ENCODE measurements around the gene SIL1.
"Not testable (repeated sequence)": the region's sequence is repeated elsewhere in the genome, so short reads cannot be mapped to it uniquely, and the experiment has no call there.

SIL1 gene

GRCh38 chr5:139223481-139223880 lies 25.3 kb upstream of the SIL1 start:
- H3K9me3 ChIP-seq (ENCODE audit: control insufficient read depth in 5 of 5, low read length in 5 of 5): no peaks in the 10 kb centered on the region
- no peak overlapping the region for H3K4me3 ChIP-seq (ENCODE audit: low read depth in 1 of 5, low read length in 5 of 5)
- no peaks in the 10 kb centered on the region for H3K36me3 ChIP-seq (ENCODE audit: control insufficient read depth in 5 of 5, insufficient read depth in 5 of 5, low read length in 5 of 5)
- H3K27me3 ChIP-seq (ENCODE audit: control insufficient read depth in 5 of 5, insufficient read depth in 4 of 5, low read length in 5 of 5): no peaks in the 10 kb centered on the region
- H3K9ac ChIP-seq (ENCODE audit: low read length in 5 of 5): no peak overlapping the region
- H3K27ac ChIP-seq (ENCODE audit: low read depth, low read length): no peak overlapping the region
- peaks cover 0 to 6% (median 0%) of the 10 kb centered on the region in 5 donors for H3K4me1 ChIP-seq (ENCODE audit: control insufficient read depth in 5 of 5, insufficient read depth in 5 of 5, low read length in 5 of 5)

- no peaks in the 10 kb centered on the region for H3K36me3 ChIP-seq (ENCODE audit: control insufficient read depth in 5 of 5, insufficient read depth in 5 of 5, low read length in 5 of 5)
- no peaks in the 10 kb centered on the region for H3K9me3 ChIP-seq (ENCODE audit: control insufficient read depth in 5 of 5, low read length in 5 of 5)
- no peaks in the 10 kb centered on the region for H3K27me3 ChIP-seq (ENCODE audit: control insufficient read depth in 5 of 5, insufficient read depth in 4 of 5, low read length in 5 of 5)
- H3K9ac ChIP-seq (ENCODE audit: low read length in 5 of 5): no peak overlapping the region
- H3K4me3 ChIP-seq (ENCODE audit: low read depth in 1 of 5, low read length in 5 of 5): no peak overlapping the region
- no peaks in the 10 kb centered on the region for H3K4me1 ChIP-seq (ENCODE audit: control insufficient read depth in 5 of 5, insufficient read depth in 5 of 5, low read length in 5 of 5)
- no peak overlapping the region for H3K27ac ChIP-seq (ENCODE audit: low read depth, low read length)
These were observed 24.2 kb upstream of the SIL1 start for GRCh38 chr5:139222346-139222745.

- H3K27ac ChIP-seq (ENCODE audit: low read depth, low read length); H3K9ac ChIP-seq (ENCODE audit: low read length in 5 of 5); H3K36me3 ChIP-seq (ENCODE audit: control insufficient read depth in 5 of 5, insufficient read depth in 5 of 5, low read length in 5 of 5); H3K4me1 ChIP-seq (ENCODE audit: control insufficient read depth in 5 of 5, insufficient read depth in 5 of 5, low read length in 5 of 5); H3K27me3 ChIP-seq (ENCODE audit: control insufficient read depth in 5 of 5, insufficient read depth in 4 of 5, low read length in 5 of 5); H3K9me3 ChIP-seq (ENCODE audit: control insufficient read depth in 5 of 5, low read length in 5 of 5); H3K4me3 ChIP-seq (ENCODE audit: low read depth in 1 of 5, low read length in 5 of 5): not testable (repeated sequence)
These were observed 19.9 kb upstream of the SIL1 start for GRCh38 chr5:139218038-139218437.

GRCh38 chr5:139215107-139215975 lies 17.2 kb upstream of the SIL1 start:
- Histone ChIP-seq H3K27me3 (ENCODE audit: control insufficient read depth in 5 of 5, insufficient read depth in 4 of 5, low read length in 5 of 5) (no peaks in the 10 kb centered on the region), H3K27ac (ENCODE audit: low read depth, low read length) (no peak overlapping the region), H3K4me1 (ENCODE audit: control insufficient read depth in 5 of 5, insufficient read depth in 5 of 5, low read length in 5 of 5) (no peaks in the 10 kb centered on the region), H3K9ac (ENCODE audit: low read length in 5 of 5) (no peak overlapping the region), H3K4me3 (ENCODE audit: low read depth in 1 of 5, low read length in 5 of 5) (no peak overlapping the region), H3K36me3 (ENCODE audit: control insufficient read depth in 5 of 5, insufficient read depth in 5 of 5, low read length in 5 of 5) (no peaks in the 10 kb centered on the region), H3K9me3 (ENCODE audit: control insufficient read depth in 5 of 5, low read length in 5 of 5) (no peaks in the 10 kb centered on the region)

GRCh38 chr5:139214646-139215045 lies 16.5 kb upstream of the SIL1 start:
- H3K4me3 ChIP-seq (ENCODE audit: low read depth in 1 of 5, low read length in 5 of 5): no peak overlapping the region
- H3K9ac ChIP-seq (ENCODE audit: low read length in 5 of 5): no peak overlapping the region
- no peaks in the 10 kb centered on the region for H3K9me3 ChIP-seq (ENCODE audit: control insufficient read depth in 5 of 5, low read length in 5 of 5)
- no peaks in the 10 kb centered on the region for H3K4me1 ChIP-seq (ENCODE audit: control insufficient read depth in 5 of 5, insufficient read depth in 5 of 5, low read length in 5 of 5)
- H3K36me3 ChIP-seq (ENCODE audit: control insufficient read depth in 5 of 5, insufficient read depth in 5 of 5, low read length in 5 of 5): no peaks in the 10 kb centered on the region
- H3K27me3 ChIP-seq (ENCODE audit: control insufficient read depth in 5 of 5, insufficient read depth in 4 of 5, low read length in 5 of 5): no peaks in the 10 kb centered on the region
- H3K27ac ChIP-seq (ENCODE audit: low read depth, low read length): no peak overlapping the region

GRCh38 chr5:139212906-139213305 lies 14.7 kb upstream of the SIL1 start:
- no peaks in the 10 kb centered on the region for H3K4me1 ChIP-seq (ENCODE audit: control insufficient read depth in 5 of 5, insufficient read depth in 5 of 5, low read length in 5 of 5)
- H3K27ac ChIP-seq (ENCODE audit: low read depth, low read length): no peak overlapping the region
- no peaks in the 10 kb centered on the region for H3K27me3 ChIP-seq (ENCODE audit: control insufficient read depth in 5 of 5, insufficient read depth in 4 of 5, low read length in 5 of 5)
- no peaks in the 10 kb centered on the region for H3K36me3 ChIP-seq (ENCODE audit: control insufficient read depth in 5 of 5, insufficient read depth in 5 of 5, low read length in 5 of 5)
- no peak overlapping the region for H3K9ac ChIP-seq (ENCODE audit: low read length in 5 of 5)
- H3K9me3 ChIP-seq (ENCODE audit: control insufficient read depth in 5 of 5, low read length in 5 of 5): no peaks in the 10 kb centered on the region
- no peak overlapping the region for H3K4me3 ChIP-seq (ENCODE audit: low read depth in 1 of 5, low read length in 5 of 5)

- H3K27ac ChIP-seq (ENCODE audit: low read depth, low read length): no peak overlapping the region
- no peaks in the 10 kb centered on the region for H3K27me3 ChIP-seq (ENCODE audit: control insufficient read depth in 5 of 5, insufficient read depth in 4 of 5, low read length in 5 of 5)
- no peaks in the 10 kb centered on the region for H3K9me3 ChIP-seq (ENCODE audit: control insufficient read depth in 5 of 5, low read length in 5 of 5)
- no peaks in the 10 kb centered on the region for H3K4me1 ChIP-seq (ENCODE audit: control insufficient read depth in 5 of 5, insufficient read depth in 5 of 5, low read length in 5 of 5)
- H3K4me3 ChIP-seq (ENCODE audit: low read depth in 1 of 5, low read length in 5 of 5): no peak overlapping the region
- no peak overlapping the region for H3K9ac ChIP-seq (ENCODE audit: low read length in 5 of 5)
- no peaks in the 10 kb centered on the region for H3K36me3 ChIP-seq (ENCODE audit: control insufficient read depth in 5 of 5, insufficient read depth in 5 of 5, low read length in 5 of 5)
These were observed 14.3 kb upstream of the SIL1 start for GRCh38 chr5:139212486-139212885.

GRCh38 chr5:139210585-139210984 lies 12.4 kb upstream of the SIL1 start:
- no peak overlapping the region for H3K4me3 ChIP-seq (ENCODE audit: low read depth in 1 of 5, low read length in 5 of 5)
- no peaks in the 10 kb centered on the region for H3K4me1 ChIP-seq (ENCODE audit: control insufficient read depth in 5 of 5, insufficient read depth in 5 of 5, low read length in 5 of 5)
- H3K9ac ChIP-seq (ENCODE audit: low read length in 5 of 5): no peak overlapping the region
- H3K36me3 ChIP-seq (ENCODE audit: control insufficient read depth in 5 of 5, insufficient read depth in 5 of 5, low read length in 5 of 5): no peaks in the 10 kb centered on the region
- no peaks in the 10 kb centered on the region for H3K27me3 ChIP-seq (ENCODE audit: control insufficient read depth in 5 of 5, insufficient read depth in 4 of 5, low read length in 5 of 5)
- H3K9me3 ChIP-seq (ENCODE audit: control insufficient read depth in 5 of 5, low read length in 5 of 5): no peaks in the 10 kb centered on the region
- no peak overlapping the region for H3K27ac ChIP-seq (ENCODE audit: low read depth, low read length)

- Histone ChIP-seq H3K36me3 (ENCODE audit: control insufficient read depth in 5 of 5, insufficient read depth in 5 of 5, low read length in 5 of 5) (no peaks in the 10 kb centered on the region), H3K9me3 (ENCODE audit: control insufficient read depth in 5 of 5, low read length in 5 of 5) (no peaks in the 10 kb centered on the region), H3K9ac (ENCODE audit: low read length in 5 of 5) (no peak overlapping the region), H3K27ac (ENCODE audit: low read depth, low read length) (no peak overlapping the region), H3K27me3 (ENCODE audit: control insufficient read depth in 5 of 5, insufficient read depth in 4 of 5, low read length in 5 of 5) (no peaks in the 10 kb centered on the region), H3K4me3 (ENCODE audit: low read depth in 1 of 5, low read length in 5 of 5) (no peak overlapping the region), H3K4me1 (ENCODE audit: control insufficient read depth in 5 of 5, insufficient read depth in 5 of 5, low read length in 5 of 5) (no peaks in the 10 kb centered on the region)
These were observed 9.3 kb upstream of the SIL1 start for GRCh38 chr5:139207297-139208000.

- no peak overlapping the region for H3K27ac ChIP-seq (ENCODE audit: low read depth, low read length)
- no peaks in the 10 kb centered on the region for H3K4me1 ChIP-seq (ENCODE audit: control insufficient read depth in 5 of 5, insufficient read depth in 5 of 5, low read length in 5 of 5)
- no peaks in the 10 kb centered on the region for H3K36me3 ChIP-seq (ENCODE audit: control insufficient read depth in 5 of 5, insufficient read depth in 5 of 5, low read length in 5 of 5)
- no peaks in the 10 kb centered on the region for H3K9me3 ChIP-seq (ENCODE audit: control insufficient read depth in 5 of 5, low read length in 5 of 5)
- H3K9ac ChIP-seq (ENCODE audit: low read length in 5 of 5): no peak overlapping the region
- no peaks in the 10 kb centered on the region for H3K27me3 ChIP-seq (ENCODE audit: control insufficient read depth in 5 of 5, insufficient read depth in 4 of 5, low read length in 5 of 5)
- no peak overlapping the region for H3K4me3 ChIP-seq (ENCODE audit: low read depth in 1 of 5, low read length in 5 of 5)
These were observed 7.4 kb upstream of the SIL1 start for GRCh38 chr5:139205586-139205985.

All from subcutaneous abdominal adipose tissue (tissue), 5 donors.